SK-N-SH (cell line): Measurements from ENCODE around the gene GNE. TPM values are rescaled to one million over a fixed set of nuclear protein-coding genes. Genes with fewer than 3 reads are reported as not detected.

Source experiments
- CTCF ChIA-PET: fragments of 300-600, 350-600 bp; formaldehyde crosslinking; extraction: SDS; loops from one replicate; lab custom pipeline; 2021; lab: Yijun Ruan, JAX
- POLR2A ChIA-PET: fragments of 350-600 bp; sonication (Branson Sonifier 250); formaldehyde crosslinking; extraction: SDS; loops from one replicate; lab custom pipeline; 2020; ENCODE audit warnings: antibody characterized with exemption, inconsistent platforms; lab: Yijun Ruan, JAX
- DNase-seq: peaks from one replicate; pipeline ENCODE4 v3.0.0; 2012
- H2AFZ ChIP-seq: fragments of 200-600 bp; sonication (generic); 2 replicates; pipeline ENCODE4 v1.8.1; 2016; ENCODE audit warnings: antibody characterized with exemption, mild to moderate bottlenecking, low read depth
- H3F3A ChIP-seq: fragments of 200-600 bp; sonication (generic); replicated peaks from 2 replicates; pipeline ENCODE3; 2016; ENCODE audit warnings: antibody characterized with exemption, mild to moderate bottlenecking; ENCODE audit not compliant: insufficient read depth
- H3K27ac ChIP-seq, 2 experiments: fragments of 200-500 bp in 1 of 2; fragments of 200-600 bp in 1 of 2; sonication (Bioruptor generic) in 1 of 2; sonication (generic), shearing (Covaris generic) in 1 of 2; 2 replicates each; pipeline versions ENCODE4 v1.5.1 to v1.6.1; 2014 to 2016; ENCODE audit warnings: low read depth in 2 of 2, inconsistent platforms in 1 of 2, low read length in 1 of 2, mild to moderate bottlenecking in 1 of 2, mixed read lengths in 1 of 2
- H3K27me3 ChIP-seq: fragments of 200-600 bp; sonication (generic), shearing (Covaris generic); 2 replicates; pipeline ENCODE4 v1.6.1; 2016; ENCODE audit warnings: mixed run types; ENCODE audit not compliant: insufficient read depth
- H3K36me3 ChIP-seq, 2 experiments: fragments of 200-500 bp in 1 of 2; fragments of 200-600 bp in 1 of 2; sonication (Bioruptor generic) in 1 of 2; sonication (generic) in 1 of 2; replicated peaks in 1 of 2; 2 replicates each; pipeline versions ENCODE3 to v1.5.1; 2014 to 2016; ENCODE audit warnings: low read length in 1 of 2, mild to moderate bottlenecking in 1 of 2; ENCODE audit not compliant: insufficient read depth in 2 of 2, control insufficient read depth in 1 of 2
- H3K4me1 ChIP-seq, 2 experiments: fragments of 200-500 bp in 1 of 2; fragments of 200-600 bp in 1 of 2; sonication (Bioruptor generic) in 1 of 2; sonication (generic), shearing (Covaris generic) in 1 of 2; 2 replicates each; pipeline versions ENCODE4 v1.5.1 to v1.6.1; 2014 to 2016; ENCODE audit warnings: low read depth in 1 of 2, low read length in 1 of 2, mixed run types in 1 of 2; ENCODE audit not compliant: insufficient read depth in 2 of 2, control insufficient read depth in 1 of 2
- H3K4me2 ChIP-seq: fragments of 200-600 bp; sonication (generic), shearing (Covaris generic); 2 replicates; pipeline ENCODE4 v1.6.1; 2017; ENCODE audit warnings: mixed run types
- H3K4me3 ChIP-seq, 2 experiments: fragments of 200-500 bp in 1 of 2; fragments of 200-600 bp in 1 of 2; sonication (Bioruptor generic) in 1 of 2; sonication (generic), shearing (Covaris generic) in 1 of 2; 2 replicates each; pipeline versions ENCODE4 v1.5.1 to v1.8.1; 2014 to 2016; ENCODE audit warnings: low read depth in 2 of 2, inconsistent platforms in 1 of 2, low read length in 1 of 2, mild to moderate bottlenecking in 1 of 2, mixed read lengths in 1 of 2, moderate library complexity in 1 of 2
- H3K79me2 ChIP-seq: fragments of 200-600 bp; sonication (generic); 2 replicates; pipeline ENCODE4 v1.8.1; 2017; ENCODE audit warnings: mild to moderate bottlenecking; ENCODE audit not compliant: insufficient read depth
- H3K9ac ChIP-seq: fragments of 200-600 bp; sonication (generic); 2 replicates; pipeline ENCODE4 v1.6.1; 2017; ENCODE audit warnings: mixed run types
- H3K9me2 ChIP-seq: fragments of 200-600 bp; sonication (generic); 2 replicates; pipeline ENCODE4 v1.6.1; 2017; ENCODE audit warnings: mixed run types
- H3K9me3 ChIP-seq: fragments of 200-600 bp; sonication (generic); 2 replicates; pipeline ENCODE4 v1.6.1; 2017; ENCODE audit warnings: mixed run types, mild to moderate bottlenecking, moderate library complexity
- H4K20me1 ChIP-seq: fragments of 200-600 bp; sonication (generic); 2 replicates; pipeline ENCODE4 v1.6.1; 2017; ENCODE audit warnings: mild to moderate bottlenecking, mixed run types; ENCODE audit not compliant: insufficient read depth
- ELF1 ChIP-seq: IDR thresholded peaks from 2 replicates; pipeline ENCODE4 v1.4.0; 2012
- EZH2phosphoT487 ChIP-seq: fragments of 200-600 bp; sonication (generic); IDR thresholded peaks from 2 replicates; pipeline ENCODE4 v1.6.1; 2017; ENCODE audit warnings: low read depth, mixed run types, mild to moderate bottlenecking, antibody characterized with exemption, moderate library complexity, borderline replicate concordance
- FOXJ3 ChIP-seq: sonication (generic); formaldehyde crosslinking; IDR thresholded peaks from 2 replicates; pipeline ENCODE4 v1.5.1; 2020; ENCODE audit warnings: mild to moderate bottlenecking, missing genetic modification reagents
- FOXM1 ChIP-seq: IDR thresholded peaks from 2 replicates; pipeline ENCODE4 v1.4.0; 2012; ENCODE audit warnings: low read depth, mild to moderate bottlenecking
- GATA2 ChIP-seq: sonication (generic); formaldehyde crosslinking; IDR thresholded peaks from 2 replicates; pipeline ENCODE4 v1.5.0; 2020; ENCODE audit warnings: mild to moderate bottlenecking, missing genetic modification reagents
- JUND ChIP-seq: IDR thresholded peaks from 2 replicates; pipeline ENCODE4 v1.4.0; 2012
- MEF2A ChIP-seq: IDR thresholded peaks from 2 replicates; pipeline ENCODE4 v1.4.0; 2012; ENCODE audit warnings: low read depth, borderline replicate concordance
- MXI1 ChIP-seq: IDR thresholded peaks from 2 replicates; pipeline ENCODE4 v1.6.1; 2012; ENCODE audit warnings: mild to moderate bottlenecking, low read depth, low read length, improper control_type of control experiment
- NFIC ChIP-seq: IDR thresholded peaks from 2 replicates; pipeline ENCODE4 v1.4.0; 2012; ENCODE audit warnings: borderline replicate concordance
- NRF1 ChIP-seq: IDR thresholded peaks from 2 replicates; pipeline ENCODE4 v1.6.1; 2012; ENCODE audit warnings: low read depth, mild to moderate bottlenecking, low read length
- POLR2AphosphoS5 ChIP-seq: IDR thresholded peaks from 2 replicates; pipeline ENCODE4 v1.6.1; 2012; ENCODE audit warnings: low read depth, low read length
- RAD21 ChIP-seq: IDR thresholded peaks from 2 replicates; pipeline ENCODE4 v1.6.1; 2012; ENCODE audit warnings: mild to moderate bottlenecking, low read length
- RCOR1 ChIP-seq: fragments of 150-350 bp; IDR thresholded peaks from 2 replicates; pipeline ENCODE4 v1.6.1; 2017; ENCODE audit warnings: antibody characterized with exemption, low read length
- RFX5 ChIP-seq: IDR thresholded peaks from 2 replicates; pipeline ENCODE4 v1.6.1; 2012; ENCODE audit warnings: mild to moderate bottlenecking, improper control_type of control experiment, low read length
- TEAD4 ChIP-seq: IDR thresholded peaks from 2 replicates; pipeline ENCODE4 v1.4.0; 2012; ENCODE audit warnings: mild to moderate bottlenecking, borderline replicate concordance; ENCODE audit not compliant: insufficient read depth
- WGBS: methylation state at CpG from one replicate; pipeline ENCODE4 v1.1.6; 2017; ENCODE audit warnings: low lambda C conversion rate; 5-methylcytosine and 5-hydroxymethylcytosine counted together
- polyA plus RNA-seq, 3 experiments: library from polyadenylated mRNA; depleted of rRNA; stranded (reverse); fragments of >200 nt; gene quantifications; 2 replicates each; pipeline ENCODE4 v1.2.3, GENCODE V29; 2012
- TF ChIP-seq, protein P1 (sequence below): IDR thresholded peaks from 2 replicates; pipeline ENCODE4 v1.4.0; 2012; ENCODE audit warnings: low read depth, borderline replicate concordance
- TF ChIP-seq, protein P2 (sequence below): fragments of 150-350 bp; IDR thresholded peaks from 2 replicates; pipeline ENCODE4 v1.6.1; 2016; ENCODE audit warnings: mild to moderate bottlenecking, low read depth, low read length
- TF ChIP-seq, protein P3 (sequence below): IDR thresholded peaks from 2 replicates; pipeline ENCODE4 v1.4.0; 2012; ENCODE audit warnings: low read depth
- TF ChIP-seq, protein P4 (sequence below): fragments of 200-600 bp; sonication (generic); IDR thresholded peaks from 2 replicates; pipeline ENCODE4 v1.6.1; 2017; ENCODE audit warnings: antibody characterized with exemption, mild to moderate bottlenecking, moderate library complexity
- TF ChIP-seq, protein P5 (sequence below): IDR thresholded peaks from 2 replicates; pipeline ENCODE4 v1.6.1; 2012; ENCODE audit warnings: mild to moderate bottlenecking, low read depth, low read length, moderate library complexity

Gene GNE
- polyA plus RNA-seq, 1 of the 3 experiments (the other 2 are of a cell fraction) = 13.0 TPM

DNA sequence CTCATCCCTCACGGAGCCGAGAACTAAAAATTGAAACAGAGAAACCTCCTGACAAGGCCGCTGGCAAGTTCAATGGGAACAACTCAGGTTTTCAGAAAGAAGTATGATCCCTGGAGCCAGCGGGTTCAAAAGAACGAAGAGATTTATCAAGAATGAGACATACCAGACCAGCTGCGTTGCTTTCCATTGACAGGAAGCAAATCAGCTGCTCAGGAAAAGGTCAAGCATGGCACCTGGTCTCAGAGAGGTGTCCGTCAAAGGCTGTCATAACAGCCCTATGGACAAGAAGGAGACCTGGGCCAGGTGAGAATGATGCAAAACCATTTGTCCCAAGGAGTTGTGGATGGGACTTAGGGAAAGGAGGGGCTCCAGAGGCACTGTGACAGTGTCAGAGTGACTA, 34.9 kb upstream of the GNE start (continued):
- no peak for TF ChIP-seq TEAD4

DNA sequence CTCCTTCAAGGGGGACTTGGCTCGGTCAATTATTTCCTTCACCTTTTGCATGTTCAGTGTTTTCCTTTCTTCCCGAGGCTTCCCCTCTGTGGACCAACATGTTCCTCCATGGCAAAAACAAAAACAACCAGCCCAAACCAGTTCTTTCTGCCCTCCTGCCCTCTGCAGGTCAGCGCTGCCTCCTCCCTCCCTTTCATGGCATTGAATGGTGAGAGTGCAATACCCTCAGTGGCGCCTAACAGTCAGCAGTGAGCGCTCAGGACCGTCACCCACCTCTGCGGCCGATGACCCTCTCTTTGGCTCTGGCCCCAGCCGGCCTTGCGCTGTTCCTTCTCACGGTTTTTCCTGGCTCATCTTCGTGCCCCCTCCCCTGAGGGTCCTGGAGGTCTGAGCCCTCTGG, 34.4 kb upstream of the GNE start:
- Histone ChIP-seq H2AFZ (no peak overlapping the region), H3K27ac (no peak overlapping the region), H3K36me3 (no peaks in the 10 kb centered on the region)
- POLR2A ChIA-PET = no interaction called here
- TF ChIP-seq FOXM1 = no peak
- TF ChIP-seq, protein P1, sequence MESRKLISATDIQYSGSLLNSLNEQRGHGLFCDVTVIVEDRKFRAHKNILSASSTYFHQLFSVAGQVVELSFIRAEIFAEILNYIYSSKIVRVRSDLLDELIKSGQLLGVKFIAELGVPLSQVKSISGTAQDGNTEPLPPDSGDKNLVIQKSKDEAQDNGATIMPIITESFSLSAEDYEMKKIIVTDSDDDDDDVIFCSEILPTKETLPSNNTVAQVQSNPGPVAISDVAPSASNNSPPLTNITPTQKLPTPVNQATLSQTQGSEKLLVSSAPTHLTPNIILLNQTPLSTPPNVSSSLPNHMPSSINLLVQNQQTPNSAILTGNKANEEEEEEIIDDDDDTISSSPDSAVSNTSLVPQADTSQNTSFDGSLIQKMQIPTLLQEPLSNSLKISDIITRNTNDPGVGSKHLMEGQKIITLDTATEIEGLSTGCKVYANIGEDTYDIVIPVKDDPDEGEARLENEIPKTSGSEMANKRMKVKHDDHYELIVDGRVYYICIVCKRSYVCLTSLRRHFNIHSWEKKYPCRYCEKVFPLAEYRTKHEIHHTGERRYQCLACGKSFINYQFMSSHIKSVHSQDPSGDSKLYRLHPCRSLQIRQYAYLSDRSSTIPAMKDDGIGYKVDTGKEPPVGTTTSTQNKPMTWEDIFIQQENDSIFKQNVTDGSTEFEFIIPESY = no peak
- no peak for TF ChIP-seq EZH2phosphoT487
- TF ChIP-seq, protein P2, sequence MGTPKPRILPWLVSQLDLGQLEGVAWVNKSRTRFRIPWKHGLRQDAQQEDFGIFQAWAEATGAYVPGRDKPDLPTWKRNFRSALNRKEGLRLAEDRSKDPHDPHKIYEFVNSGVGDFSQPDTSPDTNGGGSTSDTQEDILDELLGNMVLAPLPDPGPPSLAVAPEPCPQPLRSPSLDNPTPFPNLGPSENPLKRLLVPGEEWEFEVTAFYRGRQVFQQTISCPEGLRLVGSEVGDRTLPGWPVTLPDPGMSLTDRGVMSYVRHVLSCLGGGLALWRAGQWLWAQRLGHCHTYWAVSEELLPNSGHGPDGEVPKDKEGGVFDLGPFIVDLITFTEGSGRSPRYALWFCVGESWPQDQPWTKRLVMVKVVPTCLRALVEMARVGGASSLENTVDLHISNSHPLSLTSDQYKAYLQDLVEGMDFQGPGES = no peak
- no peak for TF ChIP-seq RFX5
- TF ChIP-seq, protein P3, sequence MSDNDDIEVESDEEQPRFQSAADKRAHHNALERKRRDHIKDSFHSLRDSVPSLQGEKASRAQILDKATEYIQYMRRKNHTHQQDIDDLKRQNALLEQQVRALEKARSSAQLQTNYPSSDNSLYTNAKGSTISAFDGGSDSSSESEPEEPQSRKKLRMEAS = no peak
- no peak for TF ChIP-seq RCOR1
- no peak for TF ChIP-seq RAD21
- TF ChIP-seq MEF2A = no peak
- no peak for TF ChIP-seq GATA2 (CRISPR knock-in tag)
- TF ChIP-seq MXI1 = no peak
- TF ChIP-seq FOXJ3 (CRISPR knock-in tag) = no peak
- TF ChIP-seq, protein P4, sequence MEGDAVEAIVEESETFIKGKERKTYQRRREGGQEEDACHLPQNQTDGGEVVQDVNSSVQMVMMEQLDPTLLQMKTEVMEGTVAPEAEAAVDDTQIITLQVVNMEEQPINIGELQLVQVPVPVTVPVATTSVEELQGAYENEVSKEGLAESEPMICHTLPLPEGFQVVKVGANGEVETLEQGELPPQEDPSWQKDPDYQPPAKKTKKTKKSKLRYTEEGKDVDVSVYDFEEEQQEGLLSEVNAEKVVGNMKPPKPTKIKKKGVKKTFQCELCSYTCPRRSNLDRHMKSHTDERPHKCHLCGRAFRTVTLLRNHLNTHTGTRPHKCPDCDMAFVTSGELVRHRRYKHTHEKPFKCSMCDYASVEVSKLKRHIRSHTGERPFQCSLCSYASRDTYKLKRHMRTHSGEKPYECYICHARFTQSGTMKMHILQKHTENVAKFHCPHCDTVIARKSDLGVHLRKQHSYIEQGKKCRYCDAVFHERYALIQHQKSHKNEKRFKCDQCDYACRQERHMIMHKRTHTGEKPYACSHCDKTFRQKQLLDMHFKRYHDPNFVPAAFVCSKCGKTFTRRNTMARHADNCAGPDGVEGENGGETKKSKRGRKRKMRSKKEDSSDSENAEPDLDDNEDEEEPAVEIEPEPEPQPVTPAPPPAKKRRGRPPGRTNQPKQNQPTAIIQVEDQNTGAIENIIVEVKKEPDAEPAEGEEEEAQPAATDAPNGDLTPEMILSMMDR = no peak
- no peak for TF ChIP-seq ELF1
- TF ChIP-seq JUND = no peak
- no peak for TF ChIP-seq NRF1
- no peak for TF ChIP-seq POLR2AphosphoS5
- TF ChIP-seq, protein P5, sequence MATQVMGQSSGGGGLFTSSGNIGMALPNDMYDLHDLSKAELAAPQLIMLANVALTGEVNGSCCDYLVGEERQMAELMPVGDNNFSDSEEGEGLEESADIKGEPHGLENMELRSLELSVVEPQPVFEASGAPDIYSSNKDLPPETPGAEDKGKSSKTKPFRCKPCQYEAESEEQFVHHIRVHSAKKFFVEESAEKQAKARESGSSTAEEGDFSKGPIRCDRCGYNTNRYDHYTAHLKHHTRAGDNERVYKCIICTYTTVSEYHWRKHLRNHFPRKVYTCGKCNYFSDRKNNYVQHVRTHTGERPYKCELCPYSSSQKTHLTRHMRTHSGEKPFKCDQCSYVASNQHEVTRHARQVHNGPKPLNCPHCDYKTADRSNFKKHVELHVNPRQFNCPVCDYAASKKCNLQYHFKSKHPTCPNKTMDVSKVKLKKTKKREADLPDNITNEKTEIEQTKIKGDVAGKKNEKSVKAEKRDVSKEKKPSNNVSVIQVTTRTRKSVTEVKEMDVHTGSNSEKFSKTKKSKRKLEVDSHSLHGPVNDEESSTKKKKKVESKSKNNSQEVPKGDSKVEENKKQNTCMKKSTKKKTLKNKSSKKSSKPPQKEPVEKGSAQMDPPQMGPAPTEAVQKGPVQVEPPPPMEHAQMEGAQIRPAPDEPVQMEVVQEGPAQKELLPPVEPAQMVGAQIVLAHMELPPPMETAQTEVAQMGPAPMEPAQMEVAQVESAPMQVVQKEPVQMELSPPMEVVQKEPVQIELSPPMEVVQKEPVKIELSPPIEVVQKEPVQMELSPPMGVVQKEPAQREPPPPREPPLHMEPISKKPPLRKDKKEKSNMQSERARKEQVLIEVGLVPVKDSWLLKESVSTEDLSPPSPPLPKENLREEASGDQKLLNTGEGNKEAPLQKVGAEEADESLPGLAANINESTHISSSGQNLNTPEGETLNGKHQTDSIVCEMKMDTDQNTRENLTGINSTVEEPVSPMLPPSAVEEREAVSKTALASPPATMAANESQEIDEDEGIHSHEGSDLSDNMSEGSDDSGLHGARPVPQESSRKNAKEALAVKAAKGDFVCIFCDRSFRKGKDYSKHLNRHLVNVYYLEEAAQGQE = no peak
- no peak for TF ChIP-seq NFIC
- TF ChIP-seq, all 33 proteins: peak for 0
- no peaks in the 10 kb centered on the region for H3K9me3 ChIP-seq
- no peak for DNase-seq
- H3K4me2 ChIP-seq = no peak overlapping the region
- no peaks in the 10 kb centered on the region for H3K27me3 ChIP-seq
- H3F3A ChIP-seq = no peaks in the 10 kb centered on the region
- H3K79me2 ChIP-seq = no peaks in the 10 kb centered on the region
- H3K9me2 ChIP-seq = no peaks in the 10 kb centered on the region
- H3K4me1 ChIP-seq = no peaks in the 10 kb centered on the region
- H3K9ac ChIP-seq = no peak overlapping the region
- no peak overlapping the region for H3K4me3 ChIP-seq
- H4K20me1 ChIP-seq = no peaks in the 10 kb centered on the region
- 87% methylated on average over 12 of the region's 12 CpGs for WGBS
- CTCF ChIA-PET = no interaction called here
